Cerebellar cortex (tissue), 1 donor: ENCODE results near the gene SLC25A19.
A peak's percentile ranks its signal among the peaks of the same experiment; 100 is the strongest.
"Not testable (repeated sequence)": the region's sequence is repeated elsewhere in the genome, so short reads cannot be mapped to it uniquely, and the experiment has no call there.

Experiments used
- DNase-seq: peaks from one replicate; pipeline ENCODE4 v3.0.0-alpha.2; 2015; ENCODE audit warnings: low spot score

SLC25A19 gene

GRCh38 chr17:75267411-75268232 lies 21.6 kb downstream of the SLC25A19 start:
- DNase-seq = peak; percentile 57

- peak; percentile 18 for DNase-seq
These were observed 22.2 kb downstream of the SLC25A19 start for GRCh38 chr17:75267153-75267410.

- no peak for DNase-seq
These were observed 22.7 kb downstream of the SLC25A19 start for GRCh38 chr17:75266316-75267152.

- no peak for DNase-seq
These were observed 23.5 kb downstream of the SLC25A19 start for GRCh38 chr17:75265614-75266315.

GRCh38 chr17:75263055-75263454 lies 26.2 kb downstream of the SLC25A19 start:
- DNase-seq = peak; percentile 25

- peak; percentile 47 for DNase-seq
These were observed 27.1 kb downstream of the SLC25A19 start for GRCh38 chr17:75262112-75262606.

GRCh38 chr17:75261336-75262111 lies 27.7 kb downstream of the SLC25A19 start, which contains the start of the genes GGA3 and MRPS7:
GGA3 (minus strand) TSS chr17:75261606; CDS start chr17:75261587, 19 bp downstream.
MRPS7 (plus strand) TSS chr17:75261879; CDS start chr17:75261901, 22 bp downstream.
- peak; percentile 94 for DNase-seq

GRCh38 chr17:75260641-75261335 lies 28.4 kb downstream of the SLC25A19 start:
- DNase-seq = no peak

- not testable (repeated sequence) for DNase-seq
These were observed 32.0 kb downstream of the SLC25A19 start for GRCh38 chr17:75257228-75257627.

- DNase-seq = not testable (repeated sequence)
These were observed 33.1 kb downstream of the SLC25A19 start for GRCh38 chr17:75255954-75256698.

GRCh38 chr17:75252039-75252816 lies 37.0 kb downstream of the SLC25A19 start:
- DNase-seq = no peak

GRCh38 chr17:75250009-75250471 lies 39.2 kb downstream of the SLC25A19 start:
- no peak for DNase-seq

- no peak for DNase-seq
These were observed 39.7 kb downstream of the SLC25A19 start for GRCh38 chr17:75249564-75249963.

GRCh38 chr17:75246404-75246803 lies 42.8 kb downstream of the SLC25A19 start:
- no peak for DNase-seq

- no peak for DNase-seq
These were observed 44.2 kb downstream of the SLC25A19 start for GRCh38 chr17:75245011-75245410.

- no peak for DNase-seq
These were observed 44.9 kb downstream of the SLC25A19 start for GRCh38 chr17:75244133-75244866.

GRCh38 chr17:75242461-75243042 lies 46.7 kb downstream of the SLC25A19 start:
- DNase-seq = no peak

- DNase-seq = no peak
These were observed 47.2 kb downstream of the SLC25A19 start for GRCh38 chr17:75241996-75242460.
